Measurements from ENCODE around the gene LPAR5.

LPAR5 gene

GRCh38 chr12:6606331-6607131 lies 29.2 kb downstream of the LPAR5 start:
- Histone ChIP-seq H3K36me3 (ENCODE audit: control insufficient read depth in 1 of 2, insufficient read depth in 2 of 2, low read depth in 1 of 2, low read length in 2 of 2) (peaks cover 20 to 26% of the 10 kb centered on the region in 2 experiments), H2BK120ac (ENCODE audit: low read depth, low read length) (peak overlapping the region; percentile 65), H2BK15ac (ENCODE audit: low read depth, poor library complexity, severe bottlenecking) (peak overlapping the region; percentile 80), H2AK5ac (ENCODE audit: low read length, severe bottlenecking) (no peak overlapping the region), H2AFZ (ENCODE audit: low read depth, low read length) (peak overlapping the region; percentile 44), H3K23ac (ENCODE audit: low read length in 2 of 2) (peak overlapping the region in 1 of 2 experiments; percentile 97), H3K4me3 (ENCODE audit: insufficient read depth in 1 of 2, low read depth in 1 of 2, low read length in 2 of 2) (peak overlapping the region; percentile 88 to 95), H3K4me1 (ENCODE audit: control insufficient read depth, insufficient read depth, low read depth, low read length) (peaks cover 17% of the 10 kb centered on the region), H3K9ac (ENCODE audit: low read length) (peak overlapping the region; percentile 88), H3K27me3 (ENCODE audit: control insufficient read depth in 1 of 2, insufficient read depth in 1 of 2, low read length in 2 of 2) (no peaks in the 10 kb centered on the region), H2BK5ac (ENCODE audit: low read depth, low read length, poor library complexity, severe bottlenecking) (peak overlapping the region; percentile 8), H3K4me2 (ENCODE audit: low read length, poor library complexity, severe bottlenecking) (peak overlapping the region; percentile 92), H3K18ac (ENCODE audit: low read depth in 1 of 2, low read length in 2 of 2) (peak overlapping the region; percentile 67 to 98), H3K4ac (ENCODE audit: low read depth in 1 of 2, low read length in 2 of 2) (peak overlapping the region; percentile 59 to 94), H4K8ac (ENCODE audit: low read length) (peak overlapping the region; percentile 28), H2BK12ac (ENCODE audit: low read length in 2 of 2) (peak overlapping the region in 1 of 2 experiments; percentile 69), H3K79me1 (replicated peaks; ENCODE audit: low read length, poor library complexity, severe bottlenecking) (peaks cover 5% of the 10 kb centered on the region), H3K27ac (ENCODE audit: low read length, poor library complexity, severe bottlenecking) (peak overlapping the region; percentile 17), H3K14ac (ENCODE audit: low read length in 2 of 2) (peak overlapping the region; percentile 21 to 99), H4K91ac (ENCODE audit: low read length) (peak overlapping the region; percentile 28), H3K9me3 (ENCODE audit: control insufficient read depth, low read length) (no peaks in the 10 kb centered on the region)
- DNase-seq, result peak; percentile 62
- WGBS, result 2% methylated on average over 33 of the region's 70 CpGs

GRCh38 chr12:6605421-6606330 lies 30.1 kb downstream of the LPAR5 start:
- peak overlapping the region; percentile 88 for H3K9ac ChIP-seq (ENCODE audit: low read length)
- no peaks in the 10 kb centered on the region for H3K9me3 ChIP-seq (ENCODE audit: control insufficient read depth, low read length)
- H2BK120ac ChIP-seq (ENCODE audit: low read depth, low read length), result peak overlapping the region; percentile 65
- no peak overlapping the region for H2BK15ac ChIP-seq (ENCODE audit: low read depth, poor library complexity, severe bottlenecking)
- peaks cover 17% of the 10 kb centered on the region for H3K4me1 ChIP-seq (ENCODE audit: control insufficient read depth, insufficient read depth, low read depth, low read length)
- peak overlapping the region; percentile 22 for H3K27ac ChIP-seq (ENCODE audit: low read length, poor library complexity, severe bottlenecking)
- peaks cover 28 to 34% of the 10 kb centered on the region in 2 experiments for H3K36me3 ChIP-seq (ENCODE audit: control insufficient read depth in 1 of 2, insufficient read depth in 2 of 2, low read depth in 1 of 2, low read length in 2 of 2)
- peak overlapping the region; percentile 88 to 95 for H3K4me3 ChIP-seq (ENCODE audit: insufficient read depth in 1 of 2, low read depth in 1 of 2, low read length in 2 of 2)
- no peaks in the 10 kb centered on the region for H3K27me3 ChIP-seq (ENCODE audit: control insufficient read depth in 1 of 2, insufficient read depth in 1 of 2, low read length in 2 of 2)
- H3K18ac ChIP-seq (ENCODE audit: low read depth in 1 of 2, low read length in 2 of 2), result peak overlapping the region; percentile 19 to 75
- H2BK5ac ChIP-seq (ENCODE audit: low read depth, low read length, poor library complexity, severe bottlenecking), result no peak overlapping the region
- peak overlapping the region; percentile 28 for H4K91ac ChIP-seq (ENCODE audit: low read length)
- H4K8ac ChIP-seq (ENCODE audit: low read length), result peak overlapping the region; percentile 54
- H3K4me2 ChIP-seq (ENCODE audit: low read length, poor library complexity, severe bottlenecking), result peak overlapping the region; percentile 92
- H2AK5ac ChIP-seq (ENCODE audit: low read length, severe bottlenecking), result no peak overlapping the region
- peak overlapping the region; percentile 59 to 62 for H3K4ac ChIP-seq (ENCODE audit: low read depth in 1 of 2, low read length in 2 of 2)
- peak overlapping the region; percentile 21 to 99 for H3K14ac ChIP-seq (ENCODE audit: low read length in 2 of 2)
- peak overlapping the region; percentile 44 for H2AFZ ChIP-seq (ENCODE audit: low read depth, low read length)
- H2BK12ac ChIP-seq (ENCODE audit: low read length in 2 of 2), result peak overlapping the region in 1 of 2 experiments; percentile 58
- peaks cover 10% of the 10 kb centered on the region for H3K79me1 ChIP-seq (replicated peaks; ENCODE audit: low read length, poor library complexity, severe bottlenecking)
- peak overlapping the region in 1 of 2 experiments; percentile 68 for H3K23ac ChIP-seq (ENCODE audit: low read length in 2 of 2)
- WGBS, result 12% methylated on average over 14 of the region's 18 CpGs
- DNase-seq, result peak; percentile 31

- H3K9ac ChIP-seq (ENCODE audit: low read length), result peak overlapping the region; percentile 88
- H2BK12ac ChIP-seq (ENCODE audit: low read length in 2 of 2), result peak overlapping the region in 1 of 2 experiments; percentile 45
- DNase-seq, result no peak
- H3K4ac ChIP-seq (ENCODE audit: low read depth in 1 of 2, low read length in 2 of 2), result no peak overlapping the region
- peak overlapping the region in 1 of 2 experiments; percentile 95 for H3K4me3 ChIP-seq (ENCODE audit: insufficient read depth in 1 of 2, low read depth in 1 of 2, low read length in 2 of 2)
- no peak overlapping the region for H3K23ac ChIP-seq (ENCODE audit: low read length in 2 of 2)
- peaks cover 21% of the 10 kb centered on the region for H3K79me1 ChIP-seq (replicated peaks; ENCODE audit: low read length, poor library complexity, severe bottlenecking)
- H3K27me3 ChIP-seq (ENCODE audit: control insufficient read depth in 1 of 2, insufficient read depth in 1 of 2, low read length in 2 of 2), result no peaks in the 10 kb centered on the region
- H3K27ac ChIP-seq (ENCODE audit: low read length, poor library complexity, severe bottlenecking), result no peak overlapping the region
- peaks cover 17% of the 10 kb centered on the region for H3K4me1 ChIP-seq (ENCODE audit: control insufficient read depth, insufficient read depth, low read depth, low read length)
- H2AK5ac ChIP-seq (ENCODE audit: low read length, severe bottlenecking), result no peak overlapping the region
- H3K14ac ChIP-seq (ENCODE audit: low read length in 2 of 2), result peak overlapping the region in 1 of 2 experiments; percentile 55
- peaks cover 40 to 47% of the 10 kb centered on the region in 2 experiments for H3K36me3 ChIP-seq (ENCODE audit: control insufficient read depth in 1 of 2, insufficient read depth in 2 of 2, low read depth in 1 of 2, low read length in 2 of 2)
- H3K9me3 ChIP-seq (ENCODE audit: control insufficient read depth, low read length), result no peaks in the 10 kb centered on the region
- no peak overlapping the region for H4K91ac ChIP-seq (ENCODE audit: low read length)
- H3K18ac ChIP-seq (ENCODE audit: low read depth in 1 of 2, low read length in 2 of 2), result no peak overlapping the region
- no peak overlapping the region for H4K8ac ChIP-seq (ENCODE audit: low read length)
- no peak overlapping the region for H2BK5ac ChIP-seq (ENCODE audit: low read depth, low read length, poor library complexity, severe bottlenecking)
- no peak overlapping the region for H2AFZ ChIP-seq (ENCODE audit: low read depth, low read length)
- 91% methylated on average over 6 of the region's 6 CpGs for WGBS
- peak overlapping the region; percentile 92 for H3K4me2 ChIP-seq (ENCODE audit: low read length, poor library complexity, severe bottlenecking)
- no peak overlapping the region for H2BK15ac ChIP-seq (ENCODE audit: low read depth, poor library complexity, severe bottlenecking)
- H2BK120ac ChIP-seq (ENCODE audit: low read depth, low read length), result no peak overlapping the region
These were observed 31.3 kb downstream of the LPAR5 start for GRCh38 chr12:6604259-6605029.
